WTC11 (cell line): Measurements from ENCODE around the gene YOD1. TPM values are rescaled to one million over a fixed set of nuclear protein-coding genes. Genes with fewer than 3 reads are reported as not detected.

Experiments
- ATAC-seq: fragments of 200-7000 bp; cut with Tn5 transposase; 2 replicates; pipeline ENCODE4 v1.10.0; 2021; ENCODE audit warnings: mild to moderate bottlenecking, moderate library complexity
- CTCF ChIA-PET: fragments of 300-600 bp; sonication (Branson Sonifier 250); formaldehyde crosslinking; loops from one replicate; lab custom pipeline; 2021; ENCODE audit warnings: antibody characterized with exemption; lab: Charles Lee
- POLR2A ChIA-PET: fragments of 350-600 bp; sonication (Branson Sonifier 250); formaldehyde crosslinking; loops from one replicate; lab custom pipeline; 2021; ENCODE audit warnings: antibody characterized with exemption; lab: Charles Lee
- DNase-seq: peaks from one replicate; pipeline ENCODE4 v3.0.0; 2021; ENCODE audit warnings: low spot score
- H3K27ac Mint-ChIP-seq: 2 replicates; pipeline ENCODE4 v1.8.0; 2021; ENCODE audit warnings: mixed read lengths
- H3K27me3 Mint-ChIP-seq: 2 replicates; pipeline ENCODE4 v1.8.0; 2021; ENCODE audit warnings: low read depth, mild to moderate bottlenecking, moderate library complexity, mixed read lengths
- H3K36me3 Mint-ChIP-seq: 2 replicates; pipeline ENCODE4 v1.8.0; 2021; ENCODE audit warnings: mixed read lengths
- H3K4me1 Mint-ChIP-seq: 2 replicates; pipeline ENCODE4 v1.8.0; 2022; ENCODE audit warnings: mixed read lengths
- H3K4me3 Mint-ChIP-seq: 2 replicates; pipeline ENCODE4 v1.8.0; 2021; ENCODE audit warnings: mild to moderate bottlenecking, moderate library complexity, mixed read lengths
- H3K9me3 Mint-ChIP-seq: 2 replicates; pipeline ENCODE4 v1.8.0; 2021; ENCODE audit warnings: mixed read lengths
- CREM ChIP-seq: sonication (generic); formaldehyde crosslinking; IDR thresholded peaks from 2 replicates; pipeline ENCODE4 v1.8.1; 2022; ENCODE audit warnings: mild to moderate bottlenecking, missing genetic modification reagents, moderate library complexity
- EMX1 ChIP-seq: fragments of 250-450 bp; sonication (Bioruptor Pico); IDR thresholded peaks from 2 replicates; pipeline ENCODE4 v1.8.0; 2021; ENCODE audit warnings: mild to moderate bottlenecking
- ETV6 ChIP-seq: sonication (generic); formaldehyde crosslinking; IDR thresholded peaks from 2 replicates; pipeline ENCODE4 v1.8.1; 2022; ENCODE audit warnings: mild to moderate bottlenecking, missing genetic modification reagents
- GTF2I ChIP-seq: fragments of 250-450 bp; sonication (Bioruptor Pico); conservative IDR thresholded peaks from 2 replicates; pipeline ENCODE4 v1.4.0; 2021; ENCODE audit warnings: mild to moderate bottlenecking
- NR1H2 ChIP-seq: sonication (generic); formaldehyde crosslinking; IDR thresholded peaks from 2 replicates; pipeline ENCODE4 v1.9.0; 2021; ENCODE audit warnings: mild to moderate bottlenecking, moderate library complexity, missing genetic modification reagents
- ZNF416 ChIP-seq: fragments of 250-450 bp; sonication (Bioruptor Pico); IDR thresholded peaks from 2 replicates; pipeline ENCODE4 v1.9.0; 2021; ENCODE audit warnings: mild to moderate bottlenecking, inconsistent platforms
- total RNA-seq: library from RNA; stranded (reverse); gene quantifications from 3 replicates; pipeline ENCODE4 v1.2.3, GENCODE V29; 2021
- TF ChIP-seq, protein P1 (sequence below): sonication (generic); formaldehyde crosslinking; IDR thresholded peaks from 2 replicates; pipeline ENCODE4 v1.8.1; 2022; ENCODE audit warnings: mild to moderate bottlenecking, moderate library complexity, missing genetic modification reagents
- TF ChIP-seq, protein P2 (sequence below): fragments of 250-450 bp; sonication (Bioruptor Pico); IDR thresholded peaks from 2 replicates; pipeline ENCODE4 v1.9.0; 2021; ENCODE audit warnings: mild to moderate bottlenecking
- TF ChIP-seq, protein P3 (sequence below): fragments of 250-450 bp; sonication (Bioruptor Pico); IDR thresholded peaks from 2 replicates; pipeline ENCODE4 v1.9.0; 2021; ENCODE audit warnings: moderate library complexity, mild to moderate bottlenecking, inconsistent platforms, borderline replicate concordance
- TF ChIP-seq, protein P4 (sequence below): fragments of 250-450 bp; sonication (Bioruptor Pico); IDR thresholded peaks from 2 replicates; pipeline ENCODE4 v1.9.0; 2021; ENCODE audit warnings: mild to moderate bottlenecking
- TF ChIP-seq, protein P5 (sequence below): fragments of 250-450 bp; sonication (Bioruptor Pico); IDR thresholded peaks from 2 replicates; pipeline ENCODE4 v1.8.0; 2021; ENCODE audit warnings: mild to moderate bottlenecking
- TF ChIP-seq, protein P6 (sequence below): fragments of 200-600 bp; IDR thresholded peaks from 2 replicates; pipeline ENCODE4 v1.8.0; 2022; ENCODE audit warnings: antibody characterized with exemption

YOD1 gene
- total RNA-seq, 1 experiment from 2014 or later, result 12.0 TPM

DNA sequence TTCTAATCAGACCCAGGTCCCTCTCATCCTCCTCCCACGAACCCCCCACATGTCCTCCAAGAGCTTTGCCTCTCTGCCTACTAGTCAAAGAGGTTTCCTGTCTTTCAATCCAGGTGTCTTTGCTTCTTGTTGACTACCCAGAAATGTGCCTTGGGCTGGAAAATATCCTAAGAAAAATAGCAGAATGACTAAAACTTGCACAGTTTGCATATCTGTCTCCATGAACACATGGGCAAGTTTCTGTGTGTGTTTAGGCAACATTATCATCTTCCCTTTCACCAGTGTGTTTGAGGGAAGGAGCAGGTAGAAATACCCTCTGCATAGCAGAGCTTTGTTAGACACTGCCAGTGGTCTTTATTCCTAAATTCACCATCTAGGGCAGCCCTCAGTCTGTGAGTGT is 20.0 kb downstream of the YOD1 start (continued):
- TF ChIP-seq, protein P1, sequence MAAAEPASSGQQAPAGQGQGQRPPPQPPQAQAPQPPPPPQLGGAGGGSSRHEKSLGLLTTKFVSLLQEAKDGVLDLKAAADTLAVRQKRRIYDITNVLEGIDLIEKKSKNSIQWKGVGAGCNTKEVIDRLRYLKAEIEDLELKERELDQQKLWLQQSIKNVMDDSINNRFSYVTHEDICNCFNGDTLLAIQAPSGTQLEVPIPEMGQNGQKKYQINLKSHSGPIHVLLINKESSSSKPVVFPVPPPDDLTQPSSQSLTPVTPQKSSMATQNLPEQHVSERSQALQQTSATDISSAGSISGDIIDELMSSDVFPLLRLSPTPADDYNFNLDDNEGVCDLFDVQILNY (CRISPR knock-in tag), result no peak
- TF ChIP-seq EMX1, result no peak

DNA sequence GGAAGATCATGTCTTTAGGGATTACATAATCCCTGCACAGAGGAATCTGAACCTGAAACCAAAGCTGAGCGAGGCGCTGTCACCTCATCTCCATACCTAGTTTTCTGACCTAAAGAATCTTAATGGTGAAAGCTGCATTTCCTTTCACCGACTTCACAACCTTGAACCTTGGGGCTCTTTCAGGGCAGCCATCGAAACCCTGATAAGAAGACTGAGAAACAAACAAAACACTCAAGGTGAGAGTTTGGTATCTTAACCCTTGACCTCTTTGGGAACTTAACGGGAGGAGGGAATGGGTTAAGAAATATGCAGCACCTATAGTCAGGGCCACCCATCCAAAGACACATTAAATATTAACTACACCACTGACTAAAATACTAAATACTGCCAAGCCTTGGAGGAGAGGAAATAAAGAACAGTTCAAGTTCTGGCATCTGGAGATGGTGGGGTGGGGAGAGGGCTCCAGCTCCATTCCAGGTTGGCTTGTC is 20.4 kb downstream of the YOD1 start:
- H3K27ac Mint-ChIP-seq, result peak overlapping the region; percentile 59; the same call in 1 of the 2 replicates
- TF ChIP-seq ZNF416 (no peak), NR1H2 (CRISPR knock-in tag) (no peak), GTF2I (CRISPR knock-in tag) (no peak)
- ChIA-PET POLR2A (no interaction called here), CTCF (interaction anchor here (1.3 to 1.5 kb wide), 2 partner anchors 19 to 54 kb away, joined by 3 read pairs; no protein-coding TSS in a partner anchor)
- DNase-seq (no peak), ATAC-seq (no peak)
- H3K36me3 Mint-ChIP-seq, result no peaks in the 10 kb centered on the region
- H3K27me3 Mint-ChIP-seq, result no peaks in the 10 kb centered on the region
- no peak overlapping the region for H3K4me3 Mint-ChIP-seq
- H3K4me1 Mint-ChIP-seq, result peaks cover 58% of the 10 kb centered on the region
- no peaks in the 10 kb centered on the region for H3K9me3 Mint-ChIP-seq

DNA sequence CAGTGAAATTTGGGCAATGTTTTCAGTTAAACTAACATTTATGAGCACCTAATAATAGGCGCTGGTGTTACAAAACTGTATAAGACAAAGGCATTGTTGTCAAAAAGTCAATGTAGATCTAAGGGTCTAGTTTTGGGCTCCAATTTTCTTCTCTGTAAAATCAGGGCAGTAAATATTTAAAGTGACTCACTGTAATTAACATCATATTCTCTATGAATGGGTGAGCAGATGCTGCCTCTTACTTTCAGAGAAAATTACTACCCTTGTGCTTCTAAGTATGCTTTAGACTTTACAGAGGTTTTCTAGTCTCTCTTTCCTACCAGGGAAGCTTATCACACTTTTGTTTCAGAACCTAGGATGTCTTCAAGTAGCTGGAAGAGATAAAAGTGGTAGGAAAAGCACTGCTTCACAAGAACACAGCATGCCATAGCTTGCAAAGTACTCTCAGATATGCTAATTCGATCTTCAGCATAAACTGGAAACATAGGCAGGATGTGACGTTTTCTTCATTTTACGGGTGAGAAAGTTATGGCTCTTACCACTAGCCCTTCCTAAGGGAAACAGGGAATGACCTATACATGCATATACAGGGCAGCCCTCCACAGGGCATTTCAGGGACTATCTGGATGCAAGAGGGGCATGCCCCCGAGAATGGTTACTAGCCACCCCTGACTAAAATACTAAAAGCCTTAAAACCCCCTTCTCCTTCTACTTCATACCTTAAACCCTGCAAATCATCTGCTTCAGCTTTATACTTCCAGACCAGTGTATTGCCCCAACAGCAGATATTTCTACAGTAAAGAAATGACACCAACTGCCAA is 21.1 kb downstream of the YOD1 start:
- Mint-ChIP-seq H3K4me1 (peaks cover 59% of the 10 kb centered on the region), H3K4me3 (no peak overlapping the region), H3K27me3 (no peaks in the 10 kb centered on the region), H3K27ac (peak overlapping the region; percentile 59; the same call in 1 of the 2 replicates), H3K9me3 (no peaks in the 10 kb centered on the region), H3K36me3 (no peaks in the 10 kb centered on the region)
- DNase-seq (no peak), ATAC-seq (no peak)
- ChIA-PET POLR2A (no interaction called here), CTCF (interaction anchor here (1.1 to 1.5 kb wide), 3 partner anchors 20 to 98 kb away, joined by 3 read pairs; no protein-coding TSS in a partner anchor)
- TF ChIP-seq, protein P2, sequence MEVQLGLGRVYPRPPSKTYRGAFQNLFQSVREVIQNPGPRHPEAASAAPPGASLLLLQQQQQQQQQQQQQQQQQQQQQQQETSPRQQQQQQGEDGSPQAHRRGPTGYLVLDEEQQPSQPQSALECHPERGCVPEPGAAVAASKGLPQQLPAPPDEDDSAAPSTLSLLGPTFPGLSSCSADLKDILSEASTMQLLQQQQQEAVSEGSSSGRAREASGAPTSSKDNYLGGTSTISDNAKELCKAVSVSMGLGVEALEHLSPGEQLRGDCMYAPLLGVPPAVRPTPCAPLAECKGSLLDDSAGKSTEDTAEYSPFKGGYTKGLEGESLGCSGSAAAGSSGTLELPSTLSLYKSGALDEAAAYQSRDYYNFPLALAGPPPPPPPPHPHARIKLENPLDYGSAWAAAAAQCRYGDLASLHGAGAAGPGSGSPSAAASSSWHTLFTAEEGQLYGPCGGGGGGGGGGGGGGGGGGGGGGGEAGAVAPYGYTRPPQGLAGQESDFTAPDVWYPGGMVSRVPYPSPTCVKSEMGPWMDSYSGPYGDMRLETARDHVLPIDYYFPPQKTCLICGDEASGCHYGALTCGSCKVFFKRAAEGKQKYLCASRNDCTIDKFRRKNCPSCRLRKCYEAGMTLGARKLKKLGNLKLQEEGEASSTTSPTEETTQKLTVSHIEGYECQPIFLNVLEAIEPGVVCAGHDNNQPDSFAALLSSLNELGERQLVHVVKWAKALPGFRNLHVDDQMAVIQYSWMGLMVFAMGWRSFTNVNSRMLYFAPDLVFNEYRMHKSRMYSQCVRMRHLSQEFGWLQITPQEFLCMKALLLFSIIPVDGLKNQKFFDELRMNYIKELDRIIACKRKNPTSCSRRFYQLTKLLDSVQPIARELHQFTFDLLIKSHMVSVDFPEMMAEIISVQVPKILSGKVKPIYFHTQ, result no peak
- TF ChIP-seq ETV6 (CRISPR knock-in tag) (no peak), CREM (CRISPR knock-in tag) (no peak)
- TF ChIP-seq, protein P3, sequence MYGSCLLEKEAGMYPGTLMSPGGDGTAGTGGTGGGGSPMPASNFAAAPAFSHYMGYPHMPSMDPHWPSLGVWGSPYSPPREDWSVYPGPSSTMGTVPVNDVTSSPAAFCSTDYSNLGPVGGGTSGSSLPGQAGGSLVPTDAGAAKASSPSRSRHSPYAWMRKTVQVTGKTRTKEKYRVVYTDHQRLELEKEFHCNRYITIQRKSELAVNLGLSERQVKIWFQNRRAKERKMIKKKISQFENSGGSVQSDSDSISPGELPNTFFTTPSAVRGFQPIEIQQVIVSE, result no peak
- TF ChIP-seq, protein P4, sequence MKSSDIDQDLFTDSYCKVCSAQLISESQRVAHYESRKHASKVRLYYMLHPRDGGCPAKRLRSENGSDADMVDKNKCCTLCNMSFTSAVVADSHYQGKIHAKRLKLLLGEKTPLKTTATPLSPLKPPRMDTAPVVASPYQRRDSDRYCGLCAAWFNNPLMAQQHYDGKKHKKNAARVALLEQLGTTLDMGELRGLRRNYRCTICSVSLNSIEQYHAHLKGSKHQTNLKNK (CRISPR knock-in tag), result no peak
- TF ChIP-seq, protein P5, sequence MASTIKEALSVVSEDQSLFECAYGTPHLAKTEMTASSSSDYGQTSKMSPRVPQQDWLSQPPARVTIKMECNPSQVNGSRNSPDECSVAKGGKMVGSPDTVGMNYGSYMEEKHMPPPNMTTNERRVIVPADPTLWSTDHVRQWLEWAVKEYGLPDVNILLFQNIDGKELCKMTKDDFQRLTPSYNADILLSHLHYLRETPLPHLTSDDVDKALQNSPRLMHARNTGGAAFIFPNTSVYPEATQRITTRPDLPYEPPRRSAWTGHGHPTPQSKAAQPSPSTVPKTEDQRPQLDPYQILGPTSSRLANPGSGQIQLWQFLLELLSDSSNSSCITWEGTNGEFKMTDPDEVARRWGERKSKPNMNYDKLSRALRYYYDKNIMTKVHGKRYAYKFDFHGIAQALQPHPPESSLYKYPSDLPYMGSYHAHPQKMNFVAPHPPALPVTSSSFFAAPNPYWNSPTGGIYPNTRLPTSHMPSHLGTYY (CRISPR knock-in tag), result no peak
- TF ChIP-seq, protein P6, sequence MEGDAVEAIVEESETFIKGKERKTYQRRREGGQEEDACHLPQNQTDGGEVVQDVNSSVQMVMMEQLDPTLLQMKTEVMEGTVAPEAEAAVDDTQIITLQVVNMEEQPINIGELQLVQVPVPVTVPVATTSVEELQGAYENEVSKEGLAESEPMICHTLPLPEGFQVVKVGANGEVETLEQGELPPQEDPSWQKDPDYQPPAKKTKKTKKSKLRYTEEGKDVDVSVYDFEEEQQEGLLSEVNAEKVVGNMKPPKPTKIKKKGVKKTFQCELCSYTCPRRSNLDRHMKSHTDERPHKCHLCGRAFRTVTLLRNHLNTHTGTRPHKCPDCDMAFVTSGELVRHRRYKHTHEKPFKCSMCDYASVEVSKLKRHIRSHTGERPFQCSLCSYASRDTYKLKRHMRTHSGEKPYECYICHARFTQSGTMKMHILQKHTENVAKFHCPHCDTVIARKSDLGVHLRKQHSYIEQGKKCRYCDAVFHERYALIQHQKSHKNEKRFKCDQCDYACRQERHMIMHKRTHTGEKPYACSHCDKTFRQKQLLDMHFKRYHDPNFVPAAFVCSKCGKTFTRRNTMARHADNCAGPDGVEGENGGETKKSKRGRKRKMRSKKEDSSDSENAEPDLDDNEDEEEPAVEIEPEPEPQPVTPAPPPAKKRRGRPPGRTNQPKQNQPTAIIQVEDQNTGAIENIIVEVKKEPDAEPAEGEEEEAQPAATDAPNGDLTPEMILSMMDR, result no peak
